Measurements from ENCODE around the gene AK8.

Gene AK8

GRCh38 chr9:132742821-132743311 lies 135.2 kb downstream of the AK8 start:
- no peaks in the 10 kb centered on the region for H3K4me1 ChIP-seq (ENCODE audit: control insufficient read depth, insufficient read depth, low read length, unreplicated experiment)
- H2AFZ ChIP-seq (ENCODE audit: low read length, unreplicated experiment) = no peak overlapping the region
- H3K27ac ChIP-seq (ENCODE audit: low read depth, low read length) = no peak overlapping the region
- peaks cover 68% of the 10 kb centered on the region for H3K27me3 ChIP-seq (ENCODE audit: insufficient read depth, low read length)
- H3K36me3 ChIP-seq (ENCODE audit: insufficient read depth, low read length) = no peaks in the 10 kb centered on the region
- H3K4me3 ChIP-seq (ENCODE audit: low read depth, low read length) = no peak overlapping the region
- no peaks in the 10 kb centered on the region for H3K79me2 ChIP-seq (ENCODE audit: control insufficient read depth, insufficient read depth, low read length, unreplicated experiment)

GRCh38 chr9:132740526-132741309 lies 137.4 kb downstream of the AK8 start:
- H2AFZ ChIP-seq (ENCODE audit: low read length, unreplicated experiment) = no peak overlapping the region
- no peaks in the 10 kb centered on the region for H3K79me2 ChIP-seq (ENCODE audit: control insufficient read depth, insufficient read depth, low read length, unreplicated experiment)
- H3K27me3 ChIP-seq (ENCODE audit: insufficient read depth, low read length) = peaks cover 59% of the 10 kb centered on the region
- H3K4me3 ChIP-seq (ENCODE audit: low read depth, low read length) = no peak overlapping the region
- no peaks in the 10 kb centered on the region for H3K36me3 ChIP-seq (ENCODE audit: insufficient read depth, low read length)
- H3K4me1 ChIP-seq (ENCODE audit: control insufficient read depth, insufficient read depth, low read length, unreplicated experiment) = no peaks in the 10 kb centered on the region
- H3K27ac ChIP-seq (ENCODE audit: low read depth, low read length) = no peak overlapping the region

- H3K27ac ChIP-seq (ENCODE audit: low read depth, low read length) = no peak overlapping the region
- H3K36me3 ChIP-seq (ENCODE audit: insufficient read depth, low read length) = no peaks in the 10 kb centered on the region
- H3K4me1 ChIP-seq (ENCODE audit: control insufficient read depth, insufficient read depth, low read length, unreplicated experiment) = no peaks in the 10 kb centered on the region
- H3K27me3 ChIP-seq (ENCODE audit: insufficient read depth, low read length) = peaks cover 55% of the 10 kb centered on the region
- H3K4me3 ChIP-seq (ENCODE audit: low read depth, low read length) = no peak overlapping the region
- no peak overlapping the region for H2AFZ ChIP-seq (ENCODE audit: low read length, unreplicated experiment)
- no peaks in the 10 kb centered on the region for H3K79me2 ChIP-seq (ENCODE audit: control insufficient read depth, insufficient read depth, low read length, unreplicated experiment)
Measured at GRCh38 chr9:132739710-132740310, 138.3 kb downstream of the AK8 start.

GRCh38 chr9:132733260-132733815 lies 144.7 kb downstream of the AK8 start:
- peaks cover 49% of the 10 kb centered on the region for H3K27me3 ChIP-seq (ENCODE audit: insufficient read depth, low read length)

GRCh38 chr9:132732326-132733259 lies 145.5 kb downstream of the AK8 start:
- Histone ChIP-seq H3K4me1 (ENCODE audit: control insufficient read depth, insufficient read depth, low read length, unreplicated experiment) (no peaks in the 10 kb centered on the region), H3K79me2 (ENCODE audit: control insufficient read depth, insufficient read depth, low read length, unreplicated experiment) (no peaks in the 10 kb centered on the region), H3K27me3 (ENCODE audit: insufficient read depth, low read length) (peaks cover 56% of the 10 kb centered on the region), H2AFZ (ENCODE audit: low read length, unreplicated experiment) (no peak overlapping the region), H3K27ac (ENCODE audit: low read depth, low read length) (no peak overlapping the region), H3K36me3 (ENCODE audit: insufficient read depth, low read length) (no peaks in the 10 kb centered on the region), H3K4me3 (ENCODE audit: low read depth, low read length) (no peak overlapping the region)

More at GRCh38 chr9:132733260-132733815, 144.7 kb downstream of the AK8 start:
- no peaks in the 10 kb centered on the region for H3K4me1 ChIP-seq (ENCODE audit: control insufficient read depth, insufficient read depth, low read length, unreplicated experiment)
- no peaks in the 10 kb centered on the region for H3K36me3 ChIP-seq (ENCODE audit: insufficient read depth, low read length)
- no peak overlapping the region for H2AFZ ChIP-seq (ENCODE audit: low read length, unreplicated experiment)
- no peaks in the 10 kb centered on the region for H3K79me2 ChIP-seq (ENCODE audit: control insufficient read depth, insufficient read depth, low read length, unreplicated experiment)
- H3K27ac ChIP-seq (ENCODE audit: low read depth, low read length) = no peak overlapping the region
- no peak overlapping the region for H3K4me3 ChIP-seq (ENCODE audit: low read depth, low read length)

GRCh38 chr9:132731230-132731629 lies 146.9 kb downstream of the AK8 start:
- H3K79me2 ChIP-seq (ENCODE audit: control insufficient read depth, insufficient read depth, low read length, unreplicated experiment) = no peaks in the 10 kb centered on the region
- H2AFZ ChIP-seq (ENCODE audit: low read length, unreplicated experiment) = no peak overlapping the region
- no peak overlapping the region for H3K27ac ChIP-seq (ENCODE audit: low read depth, low read length)
- no peak overlapping the region for H3K4me3 ChIP-seq (ENCODE audit: low read depth, low read length)
- H3K4me1 ChIP-seq (ENCODE audit: control insufficient read depth, insufficient read depth, low read length, unreplicated experiment) = no peaks in the 10 kb centered on the region
- H3K36me3 ChIP-seq (ENCODE audit: insufficient read depth, low read length) = no peaks in the 10 kb centered on the region
- peaks cover 69% of the 10 kb centered on the region for H3K27me3 ChIP-seq (ENCODE audit: insufficient read depth, low read length)

- no peak overlapping the region for H2AFZ ChIP-seq (ENCODE audit: low read length, unreplicated experiment)
- no peak overlapping the region for H3K4me3 ChIP-seq (ENCODE audit: low read depth, low read length)
- no peaks in the 10 kb centered on the region for H3K36me3 ChIP-seq (ENCODE audit: insufficient read depth, low read length)
- no peak overlapping the region for H3K27ac ChIP-seq (ENCODE audit: low read depth, low read length)
- peaks cover 75% of the 10 kb centered on the region for H3K27me3 ChIP-seq (ENCODE audit: insufficient read depth, low read length)
- H3K79me2 ChIP-seq (ENCODE audit: control insufficient read depth, insufficient read depth, low read length, unreplicated experiment) = no peaks in the 10 kb centered on the region
- no peaks in the 10 kb centered on the region for H3K4me1 ChIP-seq (ENCODE audit: control insufficient read depth, insufficient read depth, low read length, unreplicated experiment)
Measured at GRCh38 chr9:132730054-132731033, 147.7 kb downstream of the AK8 start.

- H3K79me2 ChIP-seq (ENCODE audit: control insufficient read depth, insufficient read depth, low read length, unreplicated experiment) = no peaks in the 10 kb centered on the region
- peaks cover 75% of the 10 kb centered on the region for H3K27me3 ChIP-seq (ENCODE audit: insufficient read depth, low read length)
- H3K27ac ChIP-seq (ENCODE audit: low read depth, low read length) = no peak overlapping the region
- no peak overlapping the region for H3K4me3 ChIP-seq (ENCODE audit: low read depth, low read length)
- H2AFZ ChIP-seq (ENCODE audit: low read length, unreplicated experiment) = no peak overlapping the region
- no peaks in the 10 kb centered on the region for H3K4me1 ChIP-seq (ENCODE audit: control insufficient read depth, insufficient read depth, low read length, unreplicated experiment)
- no peaks in the 10 kb centered on the region for H3K36me3 ChIP-seq (ENCODE audit: insufficient read depth, low read length)
Measured at GRCh38 chr9:132729235-132729890, 148.7 kb downstream of the AK8 start.

- Histone ChIP-seq H3K27me3 (ENCODE audit: insufficient read depth, low read length) (peaks cover 75% of the 10 kb centered on the region), H3K36me3 (ENCODE audit: insufficient read depth, low read length) (no peaks in the 10 kb centered on the region), H3K4me3 (ENCODE audit: low read depth, low read length) (no peak overlapping the region), H2AFZ (ENCODE audit: low read length, unreplicated experiment) (no peak overlapping the region), H3K79me2 (ENCODE audit: control insufficient read depth, insufficient read depth, low read length, unreplicated experiment) (no peaks in the 10 kb centered on the region), H3K4me1 (ENCODE audit: control insufficient read depth, insufficient read depth, low read length, unreplicated experiment) (no peaks in the 10 kb centered on the region), H3K27ac (ENCODE audit: low read depth, low read length) (no peak overlapping the region)
Measured at GRCh38 chr9:132728497-132728896, 149.6 kb downstream of the AK8 start.
